Activated CD8-positive, alpha-beta T cell treated with anti-CD3 and anti-CD28 coated beads, Interleukin-2, amount 10 ng/mL, durations not matched to agents 7 days and 5 days (primary cell): Measurements from ENCODE around the gene P2RY11. TPM values are rescaled to one million over a fixed set of nuclear protein-coding genes. Genes with fewer than 3 reads are reported as not detected.
A peak's percentile ranks its signal among the peaks of the same experiment; 100 is the strongest.

ENCODE experiments used
- ATAC-seq: fragments of 150-1000 bp; cut with Tn5 transposase; one replicate; pipeline ENCODE4 v1.10.0; 2021; ENCODE audit warnings: moderate library complexity
- CTCF ChIA-PET: fragments of 350-600 bp; sonication (Branson Sonifier 250); formaldehyde crosslinking; loops from one replicate; lab custom pipeline; 2021; ENCODE audit warnings: antibody characterized with exemption; lab: Charles Lee
- POLR2A ChIA-PET: fragments of 350-600 bp; sonication (Branson Sonifier 250); formaldehyde crosslinking; loops from one replicate; lab custom pipeline; 2021; ENCODE audit warnings: antibody characterized with exemption; lab: Charles Lee
- DNase-seq: peaks from one replicate; pipeline ENCODE4 v3.0.0-alpha.2; 2020
- H3K27ac Mint-ChIP-seq: one replicate; pipeline ENCODE4 v1.8.0; 2021; ENCODE audit warnings: mild to moderate bottlenecking, mixed read lengths
- H3K27me3 Mint-ChIP-seq: one replicate; pipeline ENCODE4 v1.8.0; 2021; ENCODE audit warnings: low read depth, mixed read lengths
- H3K36me3 Mint-ChIP-seq: one replicate; pipeline ENCODE4 v1.8.0; 2021; ENCODE audit warnings: low read depth, mixed read lengths
- H3K4me1 Mint-ChIP-seq: one replicate; pipeline ENCODE4 v1.8.0; 2021; ENCODE audit warnings: low read depth, mixed read lengths
- H3K4me3 Mint-ChIP-seq: one replicate; pipeline ENCODE4 v1.8.0; 2021; ENCODE audit warnings: mild to moderate bottlenecking, mixed read lengths
- H3K9me3 Mint-ChIP-seq: one replicate; pipeline ENCODE4 v1.8.0; 2022; ENCODE audit warnings: mixed read lengths; ENCODE audit not compliant: insufficient read depth
- total RNA-seq, 2 experiments: library from RNA; stranded (reverse); gene quantifications; one replicate each; pipeline ENCODE4 v1.2.3, GENCODE V29; 2021

P2RY11 gene
- total RNA-seq, 2 experiments from 2014 or later, result 50.4 to 53.6 TPM

DNA sequence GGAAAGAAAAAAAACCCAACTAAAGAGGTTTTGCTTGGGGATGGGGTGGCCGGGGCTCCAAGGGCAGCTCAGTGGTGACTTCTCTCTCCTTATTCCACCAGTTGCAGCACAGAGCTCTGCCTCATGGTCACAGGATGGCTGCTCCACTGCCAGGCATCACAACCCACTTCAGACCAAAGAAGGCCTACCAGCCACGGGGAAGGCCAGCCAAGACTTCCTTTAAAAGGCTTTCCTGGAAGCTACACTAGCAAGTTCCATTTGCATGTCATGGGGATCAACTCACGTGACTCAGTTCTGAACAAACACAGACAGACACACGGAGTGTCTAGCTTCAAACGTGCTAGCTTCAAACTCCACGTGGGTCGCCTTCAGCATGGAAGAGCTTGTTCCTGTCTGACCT lies 21.4 kb downstream of the P2RY11 start:
- no peak overlapping the region for H3K4me3 Mint-ChIP-seq
- ChIA-PET CTCF (interaction anchor here (1.2 kb wide), 1 partner anchor 11 kb away, joined by 3 read pairs; no protein-coding TSS in a partner anchor), POLR2A (interaction anchor here (0.6 to 2.1 kb wide), 2 partner anchors 10 to 42 kb away, joined by 3 to 9 read pairs; no protein-coding TSS in a partner anchor)
- H3K36me3 Mint-ChIP-seq, result peaks cover 58% of the 10 kb centered on the region
- DNase-seq, result no peak
- ATAC-seq, result no peak
- H3K27me3 Mint-ChIP-seq, result no peaks in the 10 kb centered on the region
- H3K9me3 Mint-ChIP-seq, result no peaks in the 10 kb centered on the region
- no peaks in the 10 kb centered on the region for H3K4me1 Mint-ChIP-seq
- H3K27ac Mint-ChIP-seq, result peak overlapping the region; percentile 32

DNA sequence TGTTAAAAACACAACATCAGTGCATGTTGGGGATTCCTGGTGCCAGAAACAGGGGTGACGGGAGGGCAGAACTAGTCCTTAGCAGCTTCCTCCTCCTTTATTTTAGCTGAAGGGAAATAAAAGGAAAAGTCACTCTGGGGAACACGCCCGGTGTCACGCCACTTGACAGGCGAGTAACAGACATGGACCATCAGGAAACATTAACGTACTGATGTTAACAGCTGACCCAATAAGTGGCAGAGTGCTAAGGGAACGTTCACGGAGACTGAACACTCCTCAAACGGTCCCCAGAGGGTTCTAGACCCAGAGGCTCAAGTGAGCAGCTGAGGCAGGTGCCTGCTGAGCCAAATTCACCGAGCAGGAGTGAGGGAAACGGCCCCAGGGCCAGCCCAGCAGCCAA lies 22.1 kb downstream of the P2RY11 start:
- H3K27ac Mint-ChIP-seq, result no peak overlapping the region
- no peaks in the 10 kb centered on the region for H3K9me3 Mint-ChIP-seq
- ATAC-seq (no peak), DNase-seq (no peak)
- ChIA-PET POLR2A (interaction anchor here (0.6 to 2.1 kb wide), 3 partner anchors 9 to 41 kb away, joined by 3 to 9 read pairs (median 3); no protein-coding TSS in a partner anchor), CTCF (interaction anchor here (1.2 kb wide), 1 partner anchor 11 kb away, joined by 3 read pairs; no protein-coding TSS in a partner anchor)
- peaks cover 57% of the 10 kb centered on the region for H3K36me3 Mint-ChIP-seq
- no peak overlapping the region for H3K4me3 Mint-ChIP-seq
- H3K4me1 Mint-ChIP-seq, result no peaks in the 10 kb centered on the region
- no peaks in the 10 kb centered on the region for H3K27me3 Mint-ChIP-seq

DNA sequence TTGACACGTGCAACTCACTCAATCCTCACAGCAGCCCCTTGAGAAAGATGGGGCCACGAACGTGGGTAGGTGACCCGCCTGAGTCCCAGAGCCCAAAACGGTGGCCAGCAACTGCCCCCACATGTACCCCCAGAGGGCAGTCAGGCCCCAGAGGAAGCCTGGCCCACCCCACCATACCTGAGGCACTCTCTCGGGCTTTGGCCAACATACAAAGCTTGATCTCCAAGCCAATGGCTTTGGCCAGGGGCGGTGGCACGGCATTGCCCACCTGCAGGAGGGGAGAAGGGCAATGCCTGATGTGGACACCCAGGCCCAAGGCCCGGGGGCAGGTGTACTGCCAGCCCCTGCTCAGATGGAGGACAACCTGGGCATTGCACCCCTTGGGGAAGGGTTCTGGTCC lies 22.5 kb downstream of the P2RY11 start:
- no peak overlapping the region for H3K27ac Mint-ChIP-seq
- no peaks in the 10 kb centered on the region for H3K27me3 Mint-ChIP-seq
- ChIA-PET CTCF (interaction anchor here (1.2 kb wide), 1 partner anchor 12 kb away, joined by 3 read pairs; no protein-coding TSS in a partner anchor), POLR2A (interaction anchor here (2.1 kb wide), 1 partner anchor 9 kb away, joined by 9 read pairs; no protein-coding TSS in a partner anchor)
- no peak overlapping the region for H3K4me3 Mint-ChIP-seq
- no peaks in the 10 kb centered on the region for H3K9me3 Mint-ChIP-seq
- no peaks in the 10 kb centered on the region for H3K4me1 Mint-ChIP-seq
- H3K36me3 Mint-ChIP-seq, result peaks cover 59% of the 10 kb centered on the region
- ATAC-seq, result no peak
- no peak for DNase-seq

DNA sequence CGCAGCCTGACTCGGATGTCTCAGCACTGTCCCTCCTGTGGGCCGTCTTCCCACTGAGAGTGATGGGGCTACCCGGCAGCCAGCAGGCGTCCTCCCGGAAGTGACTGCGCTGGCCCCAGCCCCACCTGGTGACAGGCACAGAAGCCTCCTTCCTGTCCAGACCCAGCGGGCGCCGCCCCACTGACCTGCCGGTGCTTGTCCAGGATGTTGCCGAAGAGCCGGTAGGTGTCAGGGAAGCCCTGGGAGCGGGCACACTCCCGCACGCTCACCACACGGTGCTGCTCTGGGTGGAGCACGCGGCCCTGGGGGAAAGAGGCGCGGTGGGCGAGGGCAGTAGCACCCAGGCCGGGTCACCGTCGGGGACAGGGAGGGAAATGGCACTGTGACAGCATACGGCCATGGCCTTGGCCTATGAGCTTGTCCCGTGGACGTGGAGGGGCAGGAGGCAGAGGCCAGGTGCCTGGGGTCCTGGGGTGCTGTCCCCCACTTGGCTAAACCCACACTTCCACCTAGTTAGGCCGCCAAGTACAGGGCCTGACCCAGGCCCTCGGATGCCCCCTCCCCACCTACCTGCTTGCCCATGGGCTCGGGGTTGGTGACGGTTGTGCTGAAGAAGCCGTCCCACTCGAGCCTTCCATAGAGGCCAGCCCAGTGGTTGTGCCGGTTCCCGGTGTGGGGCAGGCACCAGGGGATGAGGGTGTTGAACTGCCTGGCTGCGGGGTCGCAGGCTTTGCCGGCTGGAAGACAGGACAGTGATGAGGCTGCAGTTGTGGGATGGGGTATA lies 24.2 kb downstream of the P2RY11 start:
- peaks cover 66% of the 10 kb centered on the region for H3K36me3 Mint-ChIP-seq
- POLR2A ChIA-PET, result no interaction called here
- CTCF ChIA-PET, result no interaction called here

DNA sequence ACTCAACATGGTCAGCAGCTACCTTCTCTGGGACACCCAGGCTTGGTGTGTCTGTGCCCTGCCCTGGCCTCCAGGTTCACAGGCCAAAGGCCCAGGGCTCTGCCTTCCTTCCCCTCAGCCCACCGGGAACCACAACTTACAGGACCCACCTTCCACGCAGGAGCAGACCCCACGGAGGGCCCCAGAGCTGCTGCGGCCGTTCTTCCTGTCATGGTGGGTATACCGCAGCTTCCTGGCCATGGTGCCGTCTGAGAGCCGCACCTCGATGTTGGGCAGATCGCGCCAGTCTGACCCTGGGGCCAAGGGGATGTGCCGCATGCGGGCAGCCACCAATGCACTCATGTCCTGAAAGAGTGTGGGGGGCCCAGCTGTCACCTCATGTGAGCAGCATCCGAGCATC lies 25.4 kb downstream of the P2RY11 start:
- ATAC-seq, result no peak
- Mint-ChIP-seq H3K27ac (peak overlapping the region; percentile 46), H3K27me3 (no peaks in the 10 kb centered on the region), H3K4me3 (no peak overlapping the region), H3K36me3 (peaks cover 72% of the 10 kb centered on the region), H3K4me1 (peaks cover 6% of the 10 kb centered on the region), H3K9me3 (no peaks in the 10 kb centered on the region)
- CTCF ChIA-PET, result no interaction called here
- DNase-seq, result no peak
- POLR2A ChIA-PET, result no interaction called here

More for the DNA sequence above, 24.2 kb downstream of the P2RY11 start:
- no peak for ATAC-seq
- Mint-ChIP-seq H3K27me3 (no peaks in the 10 kb centered on the region), H3K27ac (peak overlapping the region; percentile 34), H3K9me3 (no peaks in the 10 kb centered on the region), H3K4me3 (no peak overlapping the region), H3K4me1 (no peaks in the 10 kb centered on the region)
- DNase-seq, result no peak

DNA sequence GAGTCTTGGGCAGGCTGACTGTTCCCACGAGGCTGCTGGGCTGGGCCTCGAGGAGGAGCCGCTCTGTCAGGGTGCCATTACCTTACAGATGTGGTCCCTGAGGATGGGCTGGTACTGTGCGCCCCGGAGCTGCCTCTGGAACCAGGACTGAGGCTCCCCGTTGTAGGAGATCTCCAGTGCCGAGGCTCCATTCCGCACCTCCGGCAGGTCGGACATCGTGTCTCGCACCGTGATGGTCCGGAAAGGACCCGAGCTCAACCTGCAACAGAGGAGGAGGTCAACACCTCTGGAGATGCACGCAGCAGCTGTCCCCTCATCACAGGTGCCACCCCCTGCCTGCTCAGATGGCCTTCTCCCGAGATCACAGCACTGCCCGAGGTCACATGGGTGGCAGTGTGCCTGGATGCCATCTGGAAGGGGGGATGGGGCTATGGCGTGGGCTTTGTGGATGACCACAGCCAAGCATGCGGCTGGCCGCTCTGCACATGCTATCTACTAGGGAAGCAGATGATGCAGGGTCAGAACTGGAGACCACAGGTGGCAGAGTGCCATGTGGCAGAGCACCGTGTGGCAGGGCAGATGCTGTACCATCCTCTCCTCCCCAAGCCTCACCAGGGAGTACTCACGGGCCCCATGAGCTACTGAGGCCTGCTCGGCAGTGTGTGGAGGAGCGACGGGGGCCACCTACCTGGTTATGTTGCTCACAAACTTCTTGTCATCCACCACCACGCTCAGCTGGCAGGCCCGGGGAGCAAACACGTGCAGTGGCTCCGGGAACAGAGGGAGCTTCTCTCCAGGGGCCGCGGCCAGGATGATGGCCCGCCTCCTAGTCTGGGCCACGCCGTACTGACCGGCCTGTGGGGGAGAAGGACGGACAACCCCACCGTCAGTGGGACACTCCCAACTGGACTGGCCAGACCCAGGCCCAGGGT lies 26.5 kb downstream of the P2RY11 start:
- DNase-seq (no peak), ATAC-seq (no peak)
- Mint-ChIP-seq H3K36me3 (peaks cover 77% of the 10 kb centered on the region), H3K27me3 (no peaks in the 10 kb centered on the region), H3K4me1 (peaks cover 16% of the 10 kb centered on the region), H3K27ac (no peak overlapping the region), H3K4me3 (no peak overlapping the region), H3K9me3 (no peaks in the 10 kb centered on the region)
- CTCF ChIA-PET, result no interaction called here
- POLR2A ChIA-PET, result interaction anchor here (1.3 kb wide), 1 partner anchor 56 kb away, joined by 5 read pairs; no protein-coding TSS in a partner anchor

DNA sequence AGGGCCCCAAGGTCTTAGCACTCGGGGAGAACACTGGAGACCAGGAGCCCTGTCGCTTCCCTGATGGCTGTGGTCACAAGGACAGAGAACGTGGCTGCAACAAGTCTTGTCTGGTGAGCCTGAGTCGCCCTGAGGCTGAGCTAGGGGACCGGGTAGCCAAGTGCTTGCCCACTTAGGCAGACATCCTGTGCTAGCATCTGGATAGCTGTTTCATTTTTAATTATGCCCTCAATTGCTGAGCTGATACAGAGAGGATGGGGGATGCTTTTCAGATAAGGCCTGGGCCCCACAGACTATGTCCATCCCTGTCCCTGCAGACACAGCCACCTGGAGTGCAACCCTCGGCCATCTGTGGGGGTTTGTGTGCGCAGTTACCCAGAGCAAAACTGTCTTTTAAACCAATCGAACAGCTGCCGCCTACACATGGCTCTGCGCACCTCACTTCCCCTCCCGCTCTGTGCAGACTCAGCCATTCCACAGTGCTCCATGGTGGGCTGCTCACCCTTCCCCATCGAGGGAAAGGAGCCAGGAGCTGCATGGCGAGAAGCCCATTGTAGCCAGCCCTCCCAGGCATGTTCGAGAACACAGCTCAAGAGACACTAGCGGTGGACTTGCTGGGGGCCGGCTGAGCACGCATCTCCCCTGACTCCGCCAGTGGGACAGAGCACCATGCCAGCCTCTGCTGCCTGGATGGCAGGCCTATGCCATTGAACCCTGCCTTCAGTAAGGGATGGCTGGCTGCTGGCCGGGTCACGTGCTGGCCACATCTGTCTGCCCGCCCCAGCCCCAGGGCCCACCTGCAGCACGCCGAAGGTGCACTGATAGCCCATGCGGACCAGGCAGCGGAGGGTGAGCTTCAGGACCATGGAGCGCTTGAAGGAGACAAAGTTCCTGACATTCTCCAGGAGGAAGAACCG lies 27.6 kb downstream of the P2RY11 start:
- Mint-ChIP-seq H3K36me3 (peaks cover 75% of the 10 kb centered on the region), H3K4me1 (peaks cover 26% of the 10 kb centered on the region), H3K27me3 (no peaks in the 10 kb centered on the region), H3K27ac (no peak overlapping the region), H3K4me3 (no peak overlapping the region), H3K9me3 (no peaks in the 10 kb centered on the region)
- POLR2A ChIA-PET, result interaction anchor here (1.0 to 1.3 kb wide), 2 partner anchors 10 to 55 kb away, joined by 3 to 5 read pairs; no protein-coding TSS in a partner anchor
- CTCF ChIA-PET, result no interaction called here
- DNase-seq (no peak), ATAC-seq (no peak)

DNA sequence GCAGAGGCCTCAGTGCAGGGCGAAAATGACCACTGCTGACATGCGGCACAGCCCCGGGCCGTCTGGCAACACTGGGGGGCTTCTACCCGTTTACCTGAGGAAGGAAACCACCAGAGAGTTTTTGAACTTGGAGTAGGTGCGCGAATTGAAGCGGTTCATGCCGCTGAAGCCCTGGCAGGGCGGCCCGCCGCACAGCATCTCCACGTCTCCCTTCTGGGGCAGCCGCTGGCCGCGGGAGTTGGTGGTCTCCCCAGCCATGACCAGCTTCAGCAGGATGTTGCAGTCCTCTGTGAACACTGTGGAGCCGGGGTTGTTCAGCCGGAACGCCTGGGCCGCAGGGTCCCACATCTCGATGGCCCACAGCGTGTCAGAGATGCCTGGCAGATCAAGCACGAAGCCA lies 28.5 kb downstream of the P2RY11 start:
- POLR2A ChIA-PET, result interaction anchor here (1.0 kb wide), 1 partner anchor 11 kb away, joined by 3 read pairs; no protein-coding TSS in a partner anchor
- Mint-ChIP-seq H3K9me3 (no peaks in the 10 kb centered on the region), H3K4me1 (peaks cover 32% of the 10 kb centered on the region), H3K36me3 (peaks cover 79% of the 10 kb centered on the region), H3K27ac (no peak overlapping the region), H3K27me3 (no peaks in the 10 kb centered on the region), H3K4me3 (no peak overlapping the region)
- no peak for ATAC-seq
- CTCF ChIA-PET, result no interaction called here
- DNase-seq, result no peak

DNA sequence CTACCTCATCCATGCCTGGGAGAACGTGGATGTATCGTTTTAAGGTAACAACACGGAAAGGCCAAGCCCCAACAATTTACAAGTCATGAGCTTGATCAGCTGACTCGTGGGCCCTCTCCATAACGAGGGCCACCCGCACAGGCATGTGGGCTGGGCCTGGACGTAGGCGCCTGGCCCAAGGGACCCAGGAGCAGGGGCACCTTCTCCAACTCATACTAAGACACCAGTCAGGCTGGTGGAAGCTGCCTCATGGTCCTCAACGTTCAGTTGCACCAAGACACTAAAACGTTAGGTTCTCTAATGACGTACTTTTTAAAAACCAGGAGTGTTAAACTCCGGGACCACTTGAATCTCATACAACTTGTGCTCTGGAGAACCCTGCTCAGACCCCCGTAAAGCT lies 30.0 kb downstream of the P2RY11 start:
- ATAC-seq (no peak), DNase-seq (no peak)
- Mint-ChIP-seq H3K36me3 (peaks cover 85% of the 10 kb centered on the region), H3K4me3 (no peak overlapping the region), H3K27me3 (no peaks in the 10 kb centered on the region), H3K27ac (peak overlapping the region; percentile 90), H3K4me1 (peaks cover 47% of the 10 kb centered on the region), H3K9me3 (no peaks in the 10 kb centered on the region)
- CTCF ChIA-PET, result interaction anchor here (2.7 to 2.9 kb wide), 2 partner anchors 43 to 109 kb away, joined by 7 to 17 read pairs; no protein-coding TSS in a partner anchor
- POLR2A ChIA-PET, result interaction anchor here (0.6 to 2.4 kb wide), 2 partner anchors 8 to 42 kb away, joined by 3 to 9 read pairs; no protein-coding TSS in a partner anchor

DNA sequence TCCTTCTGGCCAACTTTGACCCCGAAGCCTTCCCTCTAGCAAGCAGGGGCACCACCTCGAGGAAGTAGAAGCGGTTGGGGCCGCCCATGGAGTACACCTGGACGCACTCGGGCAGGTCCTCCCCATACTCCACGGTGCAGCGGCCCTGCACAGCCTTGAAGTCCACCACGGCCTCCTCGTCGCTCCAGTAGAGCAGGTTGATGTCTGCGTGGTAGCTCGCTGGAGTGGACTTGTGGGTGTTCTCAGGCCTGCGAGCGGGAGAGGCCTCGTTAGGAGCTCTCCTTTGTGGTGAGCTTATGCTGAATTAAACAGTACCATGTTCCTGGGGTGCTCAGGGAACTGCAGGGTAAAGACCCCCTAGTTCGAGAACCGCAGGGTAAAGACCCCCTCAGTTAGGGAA lies 30.5 kb downstream of the P2RY11 start:
- H3K36me3 Mint-ChIP-seq, result peaks cover 87% of the 10 kb centered on the region
- ATAC-seq (no peak), DNase-seq (no peak)
- H3K4me3 Mint-ChIP-seq, result no peak overlapping the region
- ChIA-PET POLR2A (interaction anchor here (0.9 to 2.4 kb wide), 5 partner anchors 9 to 53 kb away, joined by 3 to 9 read pairs (median 4); partner anchors contain the start of gene DNMT1), CTCF (interaction anchor here (1.6 to 2.9 kb wide), 4 partner anchors 17 to 108 kb away, joined by 4 to 17 read pairs (median 6); partner anchors contain the start of gene PPAN)
- H3K9me3 Mint-ChIP-seq, result no peaks in the 10 kb centered on the region
- peak overlapping the region; percentile 90 for H3K27ac Mint-ChIP-seq
- H3K27me3 Mint-ChIP-seq, result no peaks in the 10 kb centered on the region
- peaks cover 49% of the 10 kb centered on the region for H3K4me1 Mint-ChIP-seq
